ENCODE results near the gene ERCC6L2. TPM values are rescaled to one million over a fixed set of nuclear protein-coding genes. Genes with fewer than 3 reads are reported as not detected.

Gene ERCC6L2
- total RNA-seq: 25.3 and 43.2 TPM in 2 replicates

GRCh38 chr9:95875305-95876137 is at the start of gene ERCC6L2:
ERCC6L2 (plus strand) TSS chr9:95875691; CDS start chr9:95876039, 348 bp downstream.

Measured in pericardium fibroblast (primary cell).